ENCODE results near the gene POMP. TPM values are rescaled to one million over a fixed set of nuclear protein-coding genes. Genes with fewer than 3 reads are reported as not detected.

POMP gene
- total RNA-seq, 1 experiment from 2014 or later = 107 TPM

DNA sequence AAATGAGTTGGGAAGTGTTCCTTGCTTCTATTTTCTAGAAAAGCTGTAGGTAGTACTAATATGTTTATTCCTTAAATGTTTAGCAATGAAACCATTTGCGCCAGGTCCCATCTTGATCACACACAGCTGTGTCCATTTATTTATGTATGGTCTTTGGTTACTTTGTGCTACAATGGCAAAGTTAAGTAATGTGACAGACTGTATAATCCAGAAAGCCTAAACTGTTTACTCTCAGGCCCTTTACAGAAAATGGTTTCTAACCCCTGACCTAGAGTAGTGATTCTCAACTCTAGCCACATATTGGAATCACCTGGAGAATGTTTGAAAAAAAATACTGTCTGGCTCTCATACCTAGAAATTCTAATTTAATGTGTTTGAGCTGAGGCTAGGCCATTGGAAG lies 38.5 kb downstream of the POMP start:
- H2AFZ ChIP-seq (ENCODE audit: low read depth, low read length, poor library complexity, severe bottlenecking) = no peak overlapping the region
- no TSS peak for BruUV-seq (replicated peaks)
- CTCF ChIA-PET = no interaction called here
- no peak for ATAC-seq
- no peaks in the 10 kb centered on the region for H3K4me1 ChIP-seq (ENCODE audit: control insufficient read depth in 1 of 2, insufficient read depth in 2 of 2, low read length in 2 of 2)
- POLR2A ChIA-PET = no interaction called here
- no peaks in the 10 kb centered on the region for H3K9me2 ChIP-seq (ENCODE audit: insufficient read depth)
- H3K4me2 ChIP-seq (ENCODE audit: low read length) = no peak overlapping the region
- RAD21 ChIA-PET (ENCODE audit: low non-redundant PET in 1 of 2, low total read pairs in 2 of 2, uncharacterized antibody in 2 of 2, unreplicated experiment in 2 of 2) = interaction anchor here in 1 of 2 experiments (0.6 kb wide), 1 partner anchor 202 kb away, joined by 3 read pairs; no protein-coding TSS in a partner anchor
- no peaks in the 10 kb centered on the region for H4K20me1 ChIP-seq (ENCODE audit: insufficient read depth)
- H3K36me3 ChIP-seq (ENCODE audit: control insufficient read depth in 1 of 2, insufficient read depth in 2 of 2, low read length in 2 of 2) = no peaks in the 10 kb centered on the region
- no peak overlapping the region for H3K9ac ChIP-seq (ENCODE audit: low read length)
- no peak overlapping the region for H3K4me3 ChIP-seq (replicated peaks in 1 of 2; ENCODE audit: low read depth in 1 of 2, low read length in 2 of 2)
- intact Hi-C loops (cut with micrococcal nuclease) = no loop called here
- no peak overlapping the region for H3K27ac ChIP-seq (ENCODE audit: low read depth, low read length)
- H3K9me3 ChIP-seq (ENCODE audit: control insufficient read depth in 1 of 2, insufficient read depth in 1 of 2, low read depth in 1 of 2, low read length in 2 of 2) = no peaks in the 10 kb centered on the region
- H3K27me3 ChIP-seq (ENCODE audit: insufficient read depth, low read length) = peaks cover 4% of the 10 kb centered on the region; the same call in 1 of the 2 replicates
- TF ChIP-seq RAD21 (IDR thresholded peaks at IDR 0.05; ENCODE audit: low read depth) (no peak), ELF1 (IDR thresholded peaks at IDR 0.05; ENCODE audit: borderline replicate concordance, low read depth) (no peak), FOSL1 (IDR thresholded peaks at IDR 0.05; ENCODE audit: low read depth) (no peak), JUND (IDR thresholded peaks at IDR 0.05) (no peak), SIN3A (IDR thresholded peaks at IDR 0.05; ENCODE audit: low read depth) (no peak), POLR2AphosphoS5 (IDR thresholded peaks at IDR 0.05; ENCODE audit: low read depth, low read length) (no peak), EZH2 (IDR thresholded peaks at IDR 0.05) (no peak), POLR2A (IDR thresholded peaks at IDR 0.05; ENCODE audit: borderline replicate concordance, extremely low read depth, insufficient read depth, insufficient read length) (no peak)
- TF ChIP-seq, protein P1, sequence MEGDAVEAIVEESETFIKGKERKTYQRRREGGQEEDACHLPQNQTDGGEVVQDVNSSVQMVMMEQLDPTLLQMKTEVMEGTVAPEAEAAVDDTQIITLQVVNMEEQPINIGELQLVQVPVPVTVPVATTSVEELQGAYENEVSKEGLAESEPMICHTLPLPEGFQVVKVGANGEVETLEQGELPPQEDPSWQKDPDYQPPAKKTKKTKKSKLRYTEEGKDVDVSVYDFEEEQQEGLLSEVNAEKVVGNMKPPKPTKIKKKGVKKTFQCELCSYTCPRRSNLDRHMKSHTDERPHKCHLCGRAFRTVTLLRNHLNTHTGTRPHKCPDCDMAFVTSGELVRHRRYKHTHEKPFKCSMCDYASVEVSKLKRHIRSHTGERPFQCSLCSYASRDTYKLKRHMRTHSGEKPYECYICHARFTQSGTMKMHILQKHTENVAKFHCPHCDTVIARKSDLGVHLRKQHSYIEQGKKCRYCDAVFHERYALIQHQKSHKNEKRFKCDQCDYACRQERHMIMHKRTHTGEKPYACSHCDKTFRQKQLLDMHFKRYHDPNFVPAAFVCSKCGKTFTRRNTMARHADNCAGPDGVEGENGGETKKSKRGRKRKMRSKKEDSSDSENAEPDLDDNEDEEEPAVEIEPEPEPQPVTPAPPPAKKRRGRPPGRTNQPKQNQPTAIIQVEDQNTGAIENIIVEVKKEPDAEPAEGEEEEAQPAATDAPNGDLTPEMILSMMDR (IDR thresholded peaks at IDR 0.05 in 2 of 3, conservative IDR thresholded peaks at IDR 0.05 in 1 of 3; ENCODE audit: borderline replicate concordance in 1 of 3, insufficient read depth in 1 of 3, low read depth in 2 of 3, low read length in 2 of 3) = no peak
- TF ChIP-seq, protein P2, sequence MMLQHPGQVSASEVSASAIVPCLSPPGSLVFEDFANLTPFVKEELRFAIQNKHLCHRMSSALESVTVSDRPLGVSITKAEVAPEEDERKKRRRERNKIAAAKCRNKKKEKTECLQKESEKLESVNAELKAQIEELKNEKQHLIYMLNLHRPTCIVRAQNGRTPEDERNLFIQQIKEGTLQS (IDR thresholded peaks at IDR 0.05) = no peak
- DNase-seq (ENCODE audit: low read depth, low spot score) = no peak
- no peaks in the 10 kb centered on the region for H3K79me2 ChIP-seq (ENCODE audit: insufficient read depth, low read length)

Measured in HCT116 (cell line).